GM12892 (cell line): ENCODE results near the gene MID1IP1.

Experiments
- POLR2A ChIP-seq: IDR thresholded peaks from 2 replicates; pipeline ENCODE4 v1.6.1; 2011; ENCODE audit warnings: low read depth, low read length, control low read depth
- POLR2AphosphoS5 ChIP-seq: IDR thresholded peaks from 2 replicates; pipeline ENCODE4 v1.6.1; 2011; ENCODE audit warnings: low read depth, low read length, control low read depth
- TAF1 ChIP-seq: IDR thresholded peaks from 2 replicates; pipeline ENCODE4 v1.6.1; 2011; ENCODE audit warnings: low read depth, mild to moderate bottlenecking, control low read depth, low read length, borderline replicate concordance

DNA sequence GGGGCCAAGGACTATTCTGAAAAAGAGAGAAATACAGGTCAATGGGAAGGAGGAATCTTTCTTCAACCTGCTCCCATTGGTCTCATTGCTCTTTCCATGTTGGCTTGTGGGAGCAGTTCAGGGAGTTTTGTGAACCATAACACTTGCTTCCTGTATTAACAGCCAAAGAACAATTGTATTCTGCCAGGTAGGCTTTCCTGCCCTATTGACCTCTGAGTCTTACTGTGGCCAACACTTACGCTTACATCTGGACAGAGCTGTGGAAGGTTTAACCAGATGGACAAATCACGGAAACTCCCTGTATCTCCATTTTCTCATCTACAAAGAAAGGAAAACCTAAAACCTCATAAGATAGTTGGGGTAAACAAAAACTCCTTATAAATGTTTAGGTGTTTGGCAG lies 30.7 kb downstream of the MID1IP1 start:
- TF ChIP-seq POLR2A: no peak
- TF ChIP-seq POLR2AphosphoS5: no peak
- no peak for TF ChIP-seq TAF1
